Omental fat pad (tissue), 4 donors: ENCODE results near the gene ABHD12B. TPM values are rescaled to one million over a fixed set of nuclear protein-coding genes. Genes with fewer than 3 reads are reported as not detected.
"Not testable (repeated sequence)": the region's sequence is repeated elsewhere in the genome, so short reads cannot be mapped to it uniquely, and the experiment has no call there.

Experiments
- ATAC-seq: fragments of 150-250 bp; one replicate; pipeline ENCODE4 v1.9.1; 2016; ENCODE audit warnings: mild to moderate bottlenecking, moderate library complexity; ENCODE audit not compliant: low FRiP score
- DNase-seq: peaks from one replicate; pipeline ENCODE4 v3.0.0-alpha.2; 2019; ENCODE audit warnings: low spot score
- total RNA-seq, 4 donors: library from RNA; depleted of rRNA; stranded (reverse); fragments of >200 nt; gene quantifications; one replicate each; pipeline ENCODE4 v1.1.0, GENCODE V29; 2016
- TF ChIP-seq, protein P1 (sequence below), 3 donors: fragments of 450-650 bp; IDR thresholded peaks; one replicate each; pipeline ENCODE4 v1.5.1; 2016 to 2017; ENCODE audit warnings: antibody characterized with exemption in 3 of 3, mild to moderate bottlenecking in 3 of 3, moderate library complexity in 2 of 3

ABHD12B gene
- total RNA-seq, 4 donors from 2014 or later = 2.5 TPM; not detected in 3

DNA sequence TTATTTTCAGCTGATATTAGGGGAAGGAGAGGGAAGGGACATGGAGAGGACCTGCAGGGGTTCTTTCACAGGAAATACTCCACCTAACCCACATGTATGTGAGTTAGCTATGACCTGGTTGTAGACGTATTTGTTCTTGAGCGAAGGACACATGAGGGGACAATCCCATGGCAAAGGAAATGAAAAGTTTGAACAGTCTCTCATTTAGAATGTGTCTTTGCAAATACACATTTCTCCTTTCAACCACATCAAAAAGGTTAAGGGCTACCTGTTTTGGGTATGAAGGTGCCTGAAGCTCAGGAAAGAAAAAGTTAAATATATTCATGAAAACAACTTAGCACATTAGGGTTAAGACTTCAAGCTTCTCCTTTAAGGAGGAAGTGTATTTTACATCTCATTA, 65.0 kb downstream of the ABHD12B start:
- TF ChIP-seq, protein P1, sequence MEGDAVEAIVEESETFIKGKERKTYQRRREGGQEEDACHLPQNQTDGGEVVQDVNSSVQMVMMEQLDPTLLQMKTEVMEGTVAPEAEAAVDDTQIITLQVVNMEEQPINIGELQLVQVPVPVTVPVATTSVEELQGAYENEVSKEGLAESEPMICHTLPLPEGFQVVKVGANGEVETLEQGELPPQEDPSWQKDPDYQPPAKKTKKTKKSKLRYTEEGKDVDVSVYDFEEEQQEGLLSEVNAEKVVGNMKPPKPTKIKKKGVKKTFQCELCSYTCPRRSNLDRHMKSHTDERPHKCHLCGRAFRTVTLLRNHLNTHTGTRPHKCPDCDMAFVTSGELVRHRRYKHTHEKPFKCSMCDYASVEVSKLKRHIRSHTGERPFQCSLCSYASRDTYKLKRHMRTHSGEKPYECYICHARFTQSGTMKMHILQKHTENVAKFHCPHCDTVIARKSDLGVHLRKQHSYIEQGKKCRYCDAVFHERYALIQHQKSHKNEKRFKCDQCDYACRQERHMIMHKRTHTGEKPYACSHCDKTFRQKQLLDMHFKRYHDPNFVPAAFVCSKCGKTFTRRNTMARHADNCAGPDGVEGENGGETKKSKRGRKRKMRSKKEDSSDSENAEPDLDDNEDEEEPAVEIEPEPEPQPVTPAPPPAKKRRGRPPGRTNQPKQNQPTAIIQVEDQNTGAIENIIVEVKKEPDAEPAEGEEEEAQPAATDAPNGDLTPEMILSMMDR (IDR thresholded peaks at IDR 0.05) = no peak
- DNase-seq (no peak), ATAC-seq (peak; percentile 6)

DNA sequence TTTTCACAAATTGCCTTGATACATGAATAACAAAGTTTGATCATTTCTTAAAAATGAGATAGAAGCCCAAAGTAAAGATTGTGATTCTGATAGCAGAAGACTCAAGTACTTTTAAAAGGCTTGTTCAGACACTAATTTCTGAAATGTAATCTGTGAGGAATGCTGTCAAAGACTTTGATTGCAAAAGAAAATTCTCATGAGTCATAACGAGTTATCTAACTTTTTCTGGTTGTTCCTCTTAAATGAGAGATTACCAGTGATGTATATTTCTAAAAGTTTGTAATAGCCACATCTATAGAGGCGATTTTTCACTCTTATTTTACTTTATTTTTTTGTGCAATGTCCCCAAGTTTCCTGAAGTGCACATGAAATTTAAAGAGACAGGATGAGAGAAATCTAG, 65.5 kb downstream of the ABHD12B start:
- DNase-seq = no peak
- TF ChIP-seq, protein P1 (IDR thresholded peaks at IDR 0.05) = no peak
- peak; percentile 34 for ATAC-seq

DNA sequence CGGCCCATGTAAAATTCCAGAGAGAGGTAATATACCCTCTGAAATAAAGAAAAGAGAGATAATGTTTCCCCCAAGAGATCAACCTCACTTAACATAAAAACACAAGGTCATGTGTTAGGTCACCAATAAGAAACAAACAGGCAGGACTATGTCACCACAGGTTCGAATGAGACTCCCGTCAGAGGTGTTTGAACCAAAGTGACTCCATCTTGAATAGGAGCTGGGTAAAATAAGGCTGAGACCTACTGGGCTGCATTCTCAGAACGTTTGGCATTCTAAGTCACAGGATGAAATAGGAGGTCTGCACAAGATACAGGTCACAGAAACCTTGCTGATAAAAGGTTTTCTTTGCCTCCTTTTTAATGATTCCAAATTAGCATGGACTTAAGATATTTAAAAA, 65.9 kb downstream of the ABHD12B start:
- ATAC-seq = no peak

DNA sequence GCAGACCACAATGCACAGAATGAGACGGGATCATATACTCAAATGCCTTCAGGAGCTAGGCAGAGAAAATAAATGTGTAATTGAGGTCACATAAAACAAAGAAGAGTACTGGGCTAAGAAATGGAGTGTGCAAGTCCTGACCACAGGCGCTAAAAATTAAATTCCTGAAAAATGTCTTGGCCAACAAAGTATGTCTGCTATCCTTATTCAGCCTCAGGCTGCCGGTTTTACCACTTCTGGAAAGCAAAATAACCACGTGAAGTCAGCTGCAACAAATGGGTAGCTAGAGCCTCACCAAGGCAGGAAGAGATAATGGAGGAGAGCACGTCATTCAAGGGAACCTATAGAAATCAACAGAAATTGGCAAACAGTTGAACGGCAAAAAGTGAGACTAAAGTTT, 69.3 kb downstream of the ABHD12B start:
- DNase-seq = no peak
- TF ChIP-seq, protein P1 (IDR thresholded peaks at IDR 0.05) = no peak
- ATAC-seq = no peak

More for the DNA sequence above, 65.9 kb downstream of the ABHD12B start:
- TF ChIP-seq, protein P1 (IDR thresholded peaks at IDR 0.05) = no peak
- no peak for DNase-seq

DNA sequence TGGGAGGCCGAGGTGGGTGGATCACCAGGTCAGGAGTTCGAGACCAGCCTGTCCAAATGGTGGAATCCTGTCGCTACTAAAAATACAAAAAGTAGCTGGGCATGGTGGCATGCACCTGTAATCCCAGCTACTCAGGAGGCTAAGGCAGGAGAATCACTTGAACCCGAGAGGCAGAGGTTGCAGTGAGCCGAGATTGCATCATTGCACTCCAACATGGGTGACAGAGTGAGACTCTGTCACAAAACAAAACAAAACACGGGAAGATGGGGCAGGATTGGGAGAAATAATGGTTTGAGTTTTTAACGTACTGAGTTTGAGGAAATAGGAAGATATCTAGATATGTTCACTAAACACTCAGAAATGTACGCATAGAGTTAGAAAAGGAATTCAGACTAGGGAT, 69.8 kb downstream of the ABHD12B start:
- not testable (repeated sequence) for ATAC-seq, DNase-seq

DNA sequence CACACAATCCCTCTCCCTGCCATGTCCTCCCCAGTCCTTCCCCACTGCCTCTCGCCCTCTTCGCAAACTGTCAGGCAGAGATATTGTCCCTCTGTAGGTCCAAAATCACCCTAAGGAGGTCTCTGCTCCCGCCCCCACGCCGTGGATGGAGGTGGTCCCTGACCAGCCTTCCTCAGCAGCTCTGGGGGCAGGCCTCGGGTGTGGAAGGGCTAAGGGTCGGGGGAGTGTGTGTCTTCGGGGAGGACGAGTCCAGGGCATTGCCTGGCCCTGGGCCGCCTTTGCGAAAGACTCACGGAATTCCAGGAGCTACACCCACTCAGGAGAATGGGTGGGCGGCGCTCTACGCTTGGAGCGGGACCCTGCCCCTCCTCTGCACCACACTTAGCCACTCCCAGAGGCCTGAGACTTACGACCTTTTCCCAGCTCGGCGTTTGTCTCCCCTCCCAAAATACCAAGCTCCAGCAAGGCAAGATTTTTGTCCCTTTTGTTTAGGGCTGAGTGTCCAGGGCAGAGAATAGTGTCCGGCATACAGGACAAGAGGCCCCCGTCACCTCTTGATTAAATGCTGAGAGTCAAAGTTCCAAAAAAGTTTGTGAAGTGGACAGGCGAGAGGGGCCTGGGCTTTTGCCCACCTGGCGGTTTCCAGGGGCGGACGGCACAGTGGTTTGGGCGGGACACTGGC, 71.5 kb downstream of the ABHD12B start:
- DNase-seq = peak; percentile 42
- ATAC-seq = peak; percentile 83
- TF ChIP-seq, protein P1 (IDR thresholded peaks at IDR 0.05) = no peak

DNA sequence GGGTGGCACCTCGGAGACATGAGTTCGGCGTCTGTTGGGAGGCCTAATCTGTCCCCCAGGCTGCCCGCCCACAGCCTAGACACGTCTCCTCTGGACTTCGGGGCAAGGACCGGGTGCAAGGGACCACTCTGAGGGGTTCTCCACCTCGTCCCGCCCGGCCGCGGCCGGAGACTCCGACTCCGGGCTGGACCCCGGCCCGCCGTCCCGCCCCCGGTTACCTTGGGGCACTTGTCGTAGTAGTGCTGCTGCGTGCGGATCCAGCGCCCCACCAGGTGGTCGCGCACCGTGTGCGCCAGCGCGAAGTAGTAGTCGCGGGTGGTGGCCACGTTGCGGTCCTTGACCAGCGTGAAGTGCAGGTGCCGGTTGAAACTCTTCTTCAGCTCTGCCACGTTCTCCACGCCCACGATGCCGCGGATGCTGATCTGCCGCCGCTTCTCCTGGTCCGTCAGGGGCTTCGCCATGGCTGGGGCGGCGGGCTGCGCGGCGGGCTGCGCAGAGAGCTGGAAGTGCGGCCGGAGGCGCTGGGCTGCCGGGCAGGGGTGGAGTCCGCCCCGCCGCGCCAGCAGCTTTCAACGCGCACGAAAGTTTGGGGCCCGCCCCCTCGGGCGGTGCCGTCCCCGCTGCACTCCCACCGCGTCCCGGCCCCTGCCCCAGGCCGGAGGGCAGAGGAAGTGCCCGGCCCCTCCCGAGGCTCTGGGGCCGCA, 72.2 kb downstream of the ABHD12B start, which contains the start of gene PYGL:
Gene PYGL (minus strand): TSS at position 541 of the 704 bp plus-strand sequence. CDS start 80 bp downstream, at position 461.
- DNase-seq = peak; percentile 40
- ATAC-seq = peak; percentile 91
- TF ChIP-seq, protein P1 (IDR thresholded peaks at IDR 0.05) = no peak
